Effector memory CD4-positive, alpha-beta T cell (primary cell): ENCODE measurements around the gene SNX22.
"Not testable (repeated sequence)": the region's sequence is repeated elsewhere in the genome, so short reads cannot be mapped to it uniquely, and the experiment has no call there.

Experiments
- DNase-seq, 3 donors: peaks; one replicate each; pipeline ENCODE4 v3.0.0-alpha.2; 2020
- H3K27ac ChIP-seq: 2 replicates; pipeline ENCODE4 v1.7.0; 2013; ENCODE audit warnings: mild to moderate bottlenecking, low read length, moderate library complexity; ENCODE audit not compliant: insufficient read depth, poor library complexity, severe bottlenecking
- H3K27me3 ChIP-seq: replicated peaks from 2 replicates; pipeline ENCODE4 v1.7.0; 2013; ENCODE audit warnings: mild to moderate bottlenecking, low read length; ENCODE audit not compliant: insufficient read depth, control insufficient read depth, poor library complexity, severe bottlenecking
- H3K36me3 ChIP-seq: 2 replicates; pipeline ENCODE4 v1.7.0; 2013; ENCODE audit warnings: mild to moderate bottlenecking, low read length, moderate library complexity; ENCODE audit not compliant: control insufficient read depth, insufficient read depth
- H3K4me1 ChIP-seq: 2 replicates; pipeline ENCODE4 v1.7.0; 2013; ENCODE audit warnings: low read length, mild to moderate bottlenecking; ENCODE audit not compliant: control insufficient read depth, insufficient read depth, poor library complexity, severe bottlenecking
- H3K4me3 ChIP-seq: 2 replicates; pipeline ENCODE4 v1.7.0; 2013; ENCODE audit warnings: low read length, low read depth, mild to moderate bottlenecking; ENCODE audit not compliant: insufficient read depth, poor library complexity, severe bottlenecking
- H3K9me3 ChIP-seq: 2 replicates; pipeline ENCODE4 v1.7.0; 2013; ENCODE audit warnings: mild to moderate bottlenecking, low read length, moderate library complexity; ENCODE audit not compliant: control insufficient read depth

Gene SNX22

GRCh38 chr15:64117759-64118487 is 33.6 kb upstream of the SNX22 start:
- Histone ChIP-seq H3K27ac (no peak overlapping the region), H3K9me3 (no peaks in the 10 kb centered on the region), H3K36me3 (peaks cover 98% of the 10 kb centered on the region), H3K4me3 (no peak overlapping the region), H3K27me3 (no peaks in the 10 kb centered on the region), H3K4me1 (no peaks in the 10 kb centered on the region)
- no peak for DNase-seq

GRCh38 chr15:64120322-64120721 is 31.2 kb upstream of the SNX22 start:
- H3K27me3 ChIP-seq, H3K4me1 ChIP-seq, H3K27ac ChIP-seq, H3K9me3 ChIP-seq, DNase-seq, H3K4me3 ChIP-seq: not testable (repeated sequence)
- peaks cover 88% of the 10 kb centered on the region for H3K36me3 ChIP-seq

GRCh38 chr15:64121614-64122013 is 29.9 kb upstream of the SNX22 start:
- Histone ChIP-seq H3K27me3 (no peaks in the 10 kb centered on the region), H3K27ac (no peak overlapping the region), H3K4me3 (no peak overlapping the region), H3K36me3 (peaks cover 88% of the 10 kb centered on the region), H3K4me1 (no peaks in the 10 kb centered on the region), H3K9me3 (no peaks in the 10 kb centered on the region)
- no peak for DNase-seq

- H3K36me3 ChIP-seq: peaks cover 88% of the 10 kb centered on the region
- DNase-seq: no peak
Observed at GRCh38 chr15:64122444-64122843, 29.1 kb upstream of the SNX22 start.

GRCh38 chr15:64122936-64123351 is 28.6 kb upstream of the SNX22 start:
- no peak overlapping the region for H3K4me3 ChIP-seq
- no peaks in the 10 kb centered on the region for H3K9me3 ChIP-seq
- H3K36me3 ChIP-seq: peaks cover 88% of the 10 kb centered on the region
- H3K4me1 ChIP-seq: no peaks in the 10 kb centered on the region
- H3K27me3 ChIP-seq: no peaks in the 10 kb centered on the region
- DNase-seq: no peak
- no peak overlapping the region for H3K27ac ChIP-seq

More at GRCh38 chr15:64122444-64122843, 29.1 kb upstream of the SNX22 start:
- no peaks in the 10 kb centered on the region for H3K27me3 ChIP-seq
- H3K4me3 ChIP-seq: no peak overlapping the region
- H3K27ac ChIP-seq: no peak overlapping the region
- H3K9me3 ChIP-seq: no peaks in the 10 kb centered on the region
- no peaks in the 10 kb centered on the region for H3K4me1 ChIP-seq

- Histone ChIP-seq H3K36me3 (peaks cover 84% of the 10 kb centered on the region), H3K9me3 (no peaks in the 10 kb centered on the region), H3K4me3 (no peak overlapping the region), H3K27ac (no peak overlapping the region), H3K4me1 (no peaks in the 10 kb centered on the region), H3K27me3 (no peaks in the 10 kb centered on the region)
- no peak for DNase-seq
Observed at GRCh38 chr15:64125978-64126377, 25.6 kb upstream of the SNX22 start.

GRCh38 chr15:64127521-64128270 is 23.8 kb upstream of the SNX22 start:
- Histone ChIP-seq H3K27me3 (no peaks in the 10 kb centered on the region), H3K9me3 (no peaks in the 10 kb centered on the region), H3K4me1 (no peaks in the 10 kb centered on the region), H3K36me3 (peaks cover 84% of the 10 kb centered on the region), H3K4me3 (no peak overlapping the region), H3K27ac (no peak overlapping the region)
- DNase-seq: no peak

- no peaks in the 10 kb centered on the region for H3K9me3 ChIP-seq
- no peak overlapping the region for H3K4me3 ChIP-seq
- no peaks in the 10 kb centered on the region for H3K27me3 ChIP-seq
- peaks cover 90% of the 10 kb centered on the region for H3K36me3 ChIP-seq
- no peak overlapping the region for H3K27ac ChIP-seq
- no peaks in the 10 kb centered on the region for H3K4me1 ChIP-seq
- DNase-seq: no peak
Observed at GRCh38 chr15:64130159-64130558, 21.4 kb upstream of the SNX22 start.

GRCh38 chr15:64131547-64131946 is 20.0 kb upstream of the SNX22 start:
- Histone ChIP-seq H3K4me3 (no peak overlapping the region), H3K36me3 (peaks cover 87% of the 10 kb centered on the region), H3K27me3 (no peaks in the 10 kb centered on the region), H3K27ac (no peak overlapping the region), H3K9me3 (no peaks in the 10 kb centered on the region), H3K4me1 (no peaks in the 10 kb centered on the region)
- DNase-seq: no peak

- Histone ChIP-seq H3K4me3 (no peak overlapping the region), H3K9me3 (no peaks in the 10 kb centered on the region), H3K36me3 (peaks cover 87% of the 10 kb centered on the region), H3K27ac (no peak overlapping the region), H3K4me1 (no peaks in the 10 kb centered on the region), H3K27me3 (no peaks in the 10 kb centered on the region)
- DNase-seq: no peak
Observed at GRCh38 chr15:64132217-64132616, 19.3 kb upstream of the SNX22 start.
